MCF 10A (cell line): Measurements from ENCODE around the gene POLR1C. TPM values are rescaled to one million over a fixed set of nuclear protein-coding genes. Genes with fewer than 3 reads are reported as not detected.

Experiments used
- BruUV-seq: library from RNA; stranded (reverse); fragments of 400-500 nt; replicated peaks from 2 replicates; lab custom pipeline; 2021; lab: Mats Ljungman, UMichigan
- CTCF ChIA-PET: fragments of 300-600 bp; sonication (Branson Sonifier 250); formaldehyde crosslinking; extraction: SDS; loops from one replicate; lab custom pipeline; 2021; ENCODE audit warnings: antibody characterized with exemption, inconsistent platforms; lab: Yijun Ruan, JAX
- POLR2A ChIA-PET: fragments of 300-600, 350-650 bp; sonication (Branson Sonifier 250); formaldehyde crosslinking; extraction: SDS; loops from one replicate; lab custom pipeline; 2020; ENCODE audit warnings: antibody characterized with exemption, inconsistent platforms; lab: Yijun Ruan, JAX
- DNase-seq: peaks from one replicate; pipeline ENCODE4 v3.0.0-alpha.2; 2018; ENCODE audit not compliant: unreplicated experiment
- H3K27ac Mint-ChIP-seq: one replicate; pipeline ENCODE4 v1.8.0; 2022; ENCODE audit warnings: mild to moderate bottlenecking, low read depth, mixed read lengths; ENCODE audit not compliant: unreplicated experiment
- H3K27me3 Mint-ChIP-seq: one replicate; pipeline ENCODE4 v1.8.0; 2022; ENCODE audit warnings: mixed read lengths; ENCODE audit not compliant: insufficient read depth, unreplicated experiment
- H3K36me3 Mint-ChIP-seq: one replicate; pipeline ENCODE4 v1.8.0; 2022; ENCODE audit warnings: mild to moderate bottlenecking, moderate library complexity, mixed read lengths; ENCODE audit not compliant: insufficient read depth, unreplicated experiment
- H3K4me1 Mint-ChIP-seq: one replicate; pipeline ENCODE4 v1.8.0; 2022; ENCODE audit warnings: mixed read lengths; ENCODE audit not compliant: insufficient read depth, unreplicated experiment
- H3K4me3 Mint-ChIP-seq: one replicate; pipeline ENCODE4 v1.8.0; 2022; ENCODE audit warnings: mild to moderate bottlenecking, moderate library complexity, mixed read lengths; ENCODE audit not compliant: unreplicated experiment
- H3K9me3 Mint-ChIP-seq: one replicate; pipeline ENCODE4 v1.8.0; 2022; ENCODE audit warnings: mixed read lengths; ENCODE audit not compliant: unreplicated experiment
- CTCF ChIP-seq: fragments of 200-600 bp; IDR thresholded peaks from one replicate; pipeline ENCODE4 v1.8.0; 2022; ENCODE audit warnings: antibody characterized with exemption, mild to moderate bottlenecking; ENCODE audit not compliant: unreplicated experiment
- intact Hi-C: fragments of 100-400 bp; cut with micrococcal nuclease; formaldehyde crosslinking; loops from 2 replicates; pipeline ENCODE4 v1.14.1; 2022
- total RNA-seq: library from RNA; stranded (reverse); gene quantifications from 2 replicates; pipeline ENCODE4 v1.2.3, GENCODE V29; 2022

Gene POLR1C
- total RNA-seq, 1 experiment from 2014 or later, result 63.6 TPM

GRCh38 chr6:43481075-43481474, 35.8 kb upstream of the POLR1C start:
- ChIA-PET CTCF (interaction anchor here (0.7 to 4.2 kb wide), 4 partner anchors 14 to 26 kb away, joined by 3 to 36 read pairs (median 9); partner anchors contain the start of gene DLK2), POLR2A (interaction anchor here (0.7 to 11.7 kb wide), 7 partner anchors 11 to 112 kb away, joined by 3 to 209 read pairs (median 4); partner anchors contain the start of genes ABCC10 and ZNF318)
- Mint-ChIP-seq H3K9me3 (no peaks in the 10 kb centered on the region), H3K27ac (peak overlapping the region; percentile 85), H3K4me1 (peaks cover 29% of the 10 kb centered on the region), H3K36me3 (peaks cover 45% of the 10 kb centered on the region), H3K27me3 (no peaks in the 10 kb centered on the region), H3K4me3 (peak overlapping the region; percentile 54)
- BruUV-seq, result TSS peak; percentile 97
- DNase-seq, result peak; percentile 91
- intact Hi-C loops, result loop anchor here (2.0 kb wide), 1 partner anchor 16 kb away; no protein-coding TSS in a partner anchor
- no peak for TF ChIP-seq CTCF

GRCh38 chr6:43481591-43482236, 35.2 kb upstream of the POLR1C start:
- peaks cover 27% of the 10 kb centered on the region for H3K4me1 Mint-ChIP-seq
- intact Hi-C loops, result loop anchor here (2.0 kb wide), 1 partner anchor 15 kb away; no protein-coding TSS in a partner anchor
- no peaks in the 10 kb centered on the region for H3K9me3 Mint-ChIP-seq
- peak; percentile 86 for DNase-seq
- peaks cover 46% of the 10 kb centered on the region for H3K36me3 Mint-ChIP-seq
- H3K4me3 Mint-ChIP-seq, result peak overlapping the region; percentile 54
- no peaks in the 10 kb centered on the region for H3K27me3 Mint-ChIP-seq
- BruUV-seq, result no TSS peak
- ChIA-PET CTCF (interaction anchor here (1.0 to 4.2 kb wide), 3 partner anchors 14 to 25 kb away, joined by 8 to 36 read pairs (median 13); no protein-coding TSS in a partner anchor), POLR2A (interaction anchor here (1.0 to 11.7 kb wide), 4 partner anchors 13 to 54 kb away, joined by 3 to 209 read pairs (median 6); partner anchors contain the start of gene ABCC10)
- H3K27ac Mint-ChIP-seq, result peak overlapping the region; percentile 85
- TF ChIP-seq CTCF, result no peak

GRCh38 chr6:43488667-43489276, 28.1 kb upstream of the POLR1C start:
- H3K27ac Mint-ChIP-seq, result peak overlapping the region; percentile 39
- intact Hi-C loops, result no loop called here
- TF ChIP-seq CTCF, result no peak
- H3K4me1 Mint-ChIP-seq, result peaks cover 31% of the 10 kb centered on the region
- peaks cover 25% of the 10 kb centered on the region for H3K36me3 Mint-ChIP-seq
- no peaks in the 10 kb centered on the region for H3K27me3 Mint-ChIP-seq
- BruUV-seq, result no TSS peak
- no peak overlapping the region for H3K4me3 Mint-ChIP-seq
- H3K9me3 Mint-ChIP-seq, result no peaks in the 10 kb centered on the region
- POLR2A ChIA-PET, result interaction anchor here (0.6 kb wide), 1 partner anchor 9 kb away, joined by 3 read pairs; no protein-coding TSS in a partner anchor
- no peak for DNase-seq
- CTCF ChIA-PET, result interaction anchor here (0.6 to 1.1 kb wide), 2 partner anchors 12 to 32 kb away, joined by 3 to 4 read pairs; partner anchors contain the start of gene TJAP1
